A549 (cell line): ENCODE results near the gene ALDH7A1. TPM values are rescaled to one million over a fixed set of nuclear protein-coding genes. Genes with fewer than 3 reads are reported as not detected.

Experiments used
- ATAC-seq, 2 experiments: fragments of 200-7000 bp in 1 of 2; fragments of >200 bp in 1 of 2; cut with Nextera tagmentation in 1 of 2; cut with Tn5 transposase in 1 of 2; 3 replicates each; pipeline versions ENCODE4 v1.8.0 to v1.9.1; 2018 to 2020; ENCODE audit warnings: mild to moderate bottlenecking in 1 of 2, moderate library complexity in 1 of 2
- CTCF ChIA-PET: fragments of 300-600 bp; sonication (Branson Sonifier 250); formaldehyde crosslinking; extraction: SDS; loops from one replicate; lab custom pipeline; 2021; ENCODE audit warnings: antibody characterized with exemption, inconsistent platforms; lab: Yijun Ruan, JAX
- POLR2A ChIA-PET: fragments of 350-600 bp; formaldehyde crosslinking; extraction: SDS; loops from one replicate; lab custom pipeline; 2021; ENCODE audit warnings: antibody characterized with exemption, inconsistent platforms; lab: Yijun Ruan, JAX
- DNase-seq, 2 experiments: peaks; one replicate each; pipeline versions ENCODE4 v3.0.0 to v3.0.0-alpha.2; 2011 to 2016; ENCODE audit warnings: low read depth in 1 of 2, low spot score in 1 of 2
- FAIRE-seq: peaks from 2 replicates; lab custom pipeline; 2011; peaks lifted over from hg19 to GRCh38; lab: Jason Lieb, UNC
- H3K27ac ChIP-seq, 2 experiments: fragments of >200 bp; sonication (Bioruptor Twin); formaldehyde crosslinking; 3 replicates each; pipeline ENCODE4 v1.5.1; 2016 to 2017
- H3K4me1 ChIP-seq: fragments of >200 bp; sonication (Bioruptor Twin); formaldehyde crosslinking; 3 replicates; pipeline ENCODE4 v1.6.1; 2016
- H3K4me2 ChIP-seq: fragments of >200 bp; sonication (Bioruptor Twin); formaldehyde crosslinking; 3 replicates; pipeline ENCODE4 v1.6.1; 2016
- H3K4me3 ChIP-seq: fragments of >200 bp; sonication (Bioruptor Twin); formaldehyde crosslinking; 3 replicates; pipeline ENCODE4 v1.5.1; 2016
- H3K9me3 ChIP-seq: fragments of >200 bp; sonication (Bioruptor Twin); formaldehyde crosslinking; 3 replicates; pipeline ENCODE4 v1.6.1; 2016
- BCL3 ChIP-seq: fragments of >200 bp; sonication (Bioruptor Twin); formaldehyde crosslinking; IDR thresholded peaks from 3 replicates; pipeline ENCODE4 v1.6.1; 2016
- CBX8 ChIP-seq: fragments of 200-600 bp; sonication (generic); IDR thresholded peaks from 2 replicates; pipeline ENCODE4 v1.6.1; 2016
- CHD4 ChIP-seq: fragments of 200-600 bp; sonication (generic); IDR thresholded peaks from 2 replicates; pipeline ENCODE4 v1.6.1; 2016; ENCODE audit warnings: antibody characterized with exemption, mild to moderate bottlenecking, borderline replicate concordance
- EP300 ChIP-seq, 2 experiments: fragments of >200 bp; sonication (Bioruptor Twin); formaldehyde crosslinking; IDR thresholded peaks; 2 replicates in 1 of 2; 3 replicates in 1 of 2; pipeline ENCODE4 v1.6.1; 2016 to 2017
- ESRRA ChIP-seq: fragments of 150-350 bp; IDR thresholded peaks from 2 replicates; pipeline ENCODE4 v1.6.1; 2014; ENCODE audit warnings: mild to moderate bottlenecking, low read length, borderline replicate concordance
- FOSB ChIP-seq: fragments of 250-450 bp; sonication (Bioruptor Pico); IDR thresholded peaks from 2 replicates; pipeline ENCODE4 v1.5.0; 2020; ENCODE audit warnings: mild to moderate bottlenecking, moderate library complexity
- HOXB13 ChIP-seq: fragments of 250-450 bp; sonication (Bioruptor Pico); IDR thresholded peaks from 2 replicates; pipeline ENCODE4 v1.5.0; 2020; ENCODE audit warnings: low read depth, mild to moderate bottlenecking, moderate library complexity
- KDM1A ChIP-seq: fragments of 200-600 bp; sonication (generic); IDR thresholded peaks from 2 replicates; pipeline ENCODE4 v1.6.1; 2016; ENCODE audit warnings: low read depth, mild to moderate bottlenecking
- MAFK ChIP-seq: fragments of 450-650 bp; IDR thresholded peaks from 2 replicates; pipeline ENCODE4 v1.6.1; 2014; ENCODE audit not compliant: partially characterized antibody
- MAZ ChIP-seq: fragments of 150-350 bp; IDR thresholded peaks from 2 replicates; pipeline ENCODE4 v1.6.1; 2014; ENCODE audit warnings: antibody characterized with exemption, low read depth, low read length, borderline replicate concordance
- PBX3 ChIP-seq: IDR thresholded peaks from 2 replicates; pipeline ENCODE4 v1.6.1; 2012
- POLR2AphosphoS2 ChIP-seq: conservative IDR thresholded peaks from 2 replicates; pipeline ENCODE4 v1.6.1; 2012; ENCODE audit warnings: low read length, improper control_type of control experiment, inconsistent platforms
- RAD21 ChIP-seq, 2 experiments: fragments of >200 bp in 1 of 2; sonication (Bioruptor Twin) in 1 of 2; formaldehyde crosslinking in 1 of 2; IDR thresholded peaks in 1 of 2; conservative IDR thresholded peaks in 1 of 2; 2 replicates in 1 of 2; 3 replicates in 1 of 2; pipeline ENCODE4 v1.6.1; 2012 to 2018; ENCODE audit warnings: inconsistent platforms in 1 of 2
- RARB ChIP-seq: fragments of 250-450 bp; sonication (Bioruptor Pico); IDR thresholded peaks from 2 replicates; pipeline ENCODE4 v1.8.0; 2021; ENCODE audit warnings: mild to moderate bottlenecking, moderate library complexity
- RCOR1 ChIP-seq: fragments of 150-350 bp; IDR thresholded peaks from 2 replicates; pipeline ENCODE4 v1.6.1; 2014; ENCODE audit warnings: antibody characterized with exemption, low read length, low read depth
- REST ChIP-seq: fragments of 200-600 bp; sonication (generic); IDR thresholded peaks from 2 replicates; pipeline ENCODE4 v1.6.1; 2016; ENCODE audit warnings: antibody characterized with exemption, mild to moderate bottlenecking, moderate library complexity
- TP53 ChIP-seq: fragments of 250-450 bp; sonication (Bioruptor Pico); IDR thresholded peaks from 2 replicates; pipeline ENCODE4 v1.5.0; 2021; ENCODE audit warnings: mild to moderate bottlenecking, moderate library complexity
- WGBS: methylation state at CpG from one replicate; pipeline ENCODE4 v1.1.6; 2017; ENCODE audit errors: missing lambda C conversion rate; 5-methylcytosine and 5-hydroxymethylcytosine counted together
- polyA plus RNA-seq, 4 experiments: library from polyadenylated mRNA; depleted of rRNA in 3 of 4; stranded (reverse); fragments of >200 nt; fragmentation: RNase III in 1 of 4; extraction: RNeasy Plus Mini Kit Qiagen cat#74134 plus additional on column Dnase treatment in 1 of 4; gene quantifications; 2 replicates in 3 of 4; 3 replicates in 1 of 4; pipeline ENCODE4 v1.2.3, GENCODE V29; 2011 to 2017
- TF ChIP-seq, protein P1 (sequence below): IDR thresholded peaks from 2 replicates; pipeline ENCODE4 v1.6.1; 2012
- TF ChIP-seq, protein P2 (sequence below): fragments of >200 bp; sonication (Bioruptor Twin); formaldehyde crosslinking; IDR thresholded peaks from 3 replicates; pipeline ENCODE4 v1.5.1; 2016

Gene ALDH7A1
- polyA plus RNA-seq, 2 of the 4 experiments (the other 2 are of a cell fraction), result 72.4 to 99.2 TPM

- no peak overlapping the region for H3K27ac ChIP-seq
- no peak for ATAC-seq
- no peaks in the 10 kb centered on the region for H3K9me3 ChIP-seq
Measured at GRCh38 chr5:126615286-126615685, 20.3 kb upstream of the ALDH7A1 start.

More at GRCh38 chr5:126615286-126615685, 20.3 kb upstream of the ALDH7A1 start:
- no peak overlapping the region for H3K4me3 ChIP-seq
- no peak for FAIRE-seq
- no peak for TF ChIP-seq HOXB13
- no peak for TF ChIP-seq CHD4
- TF ChIP-seq MAZ, result no peak
- TF ChIP-seq RCOR1, result no peak
- TF ChIP-seq ESRRA, result no peak
- no peak for TF ChIP-seq MAFK
- no peak for TF ChIP-seq TP53
- no peak for TF ChIP-seq EP300 (IDR thresholded peaks at IDR 0.05)
- TF ChIP-seq BCL3, result no peak
- no peak for TF ChIP-seq RARB (CRISPR knock-in tag)
- TF ChIP-seq FOSB (CRISPR knock-in tag), result no peak
- TF ChIP-seq REST, result no peak
- no peak for TF ChIP-seq PBX3
- no peak for TF ChIP-seq CBX8
- TF ChIP-seq, protein P1, sequence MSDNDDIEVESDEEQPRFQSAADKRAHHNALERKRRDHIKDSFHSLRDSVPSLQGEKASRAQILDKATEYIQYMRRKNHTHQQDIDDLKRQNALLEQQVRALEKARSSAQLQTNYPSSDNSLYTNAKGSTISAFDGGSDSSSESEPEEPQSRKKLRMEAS, result no peak
- no peak for TF ChIP-seq KDM1A
- TF ChIP-seq, protein P2, sequence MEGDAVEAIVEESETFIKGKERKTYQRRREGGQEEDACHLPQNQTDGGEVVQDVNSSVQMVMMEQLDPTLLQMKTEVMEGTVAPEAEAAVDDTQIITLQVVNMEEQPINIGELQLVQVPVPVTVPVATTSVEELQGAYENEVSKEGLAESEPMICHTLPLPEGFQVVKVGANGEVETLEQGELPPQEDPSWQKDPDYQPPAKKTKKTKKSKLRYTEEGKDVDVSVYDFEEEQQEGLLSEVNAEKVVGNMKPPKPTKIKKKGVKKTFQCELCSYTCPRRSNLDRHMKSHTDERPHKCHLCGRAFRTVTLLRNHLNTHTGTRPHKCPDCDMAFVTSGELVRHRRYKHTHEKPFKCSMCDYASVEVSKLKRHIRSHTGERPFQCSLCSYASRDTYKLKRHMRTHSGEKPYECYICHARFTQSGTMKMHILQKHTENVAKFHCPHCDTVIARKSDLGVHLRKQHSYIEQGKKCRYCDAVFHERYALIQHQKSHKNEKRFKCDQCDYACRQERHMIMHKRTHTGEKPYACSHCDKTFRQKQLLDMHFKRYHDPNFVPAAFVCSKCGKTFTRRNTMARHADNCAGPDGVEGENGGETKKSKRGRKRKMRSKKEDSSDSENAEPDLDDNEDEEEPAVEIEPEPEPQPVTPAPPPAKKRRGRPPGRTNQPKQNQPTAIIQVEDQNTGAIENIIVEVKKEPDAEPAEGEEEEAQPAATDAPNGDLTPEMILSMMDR, result no peak
- no peak for TF ChIP-seq POLR2AphosphoS2
- TF ChIP-seq RAD21 (conservative IDR thresholded peaks at IDR 0.05 in 1 of 2, IDR thresholded peaks at IDR 0.05 in 1 of 2), result no peak
- ChIA-PET POLR2A (no interaction called here), CTCF (interaction anchor here (0.5 kb wide), 1 partner anchor 188 kb away, joined by 3 read pairs; no protein-coding TSS in a partner anchor)
- no peak overlapping the region for H3K4me2 ChIP-seq
- WGBS, result 79% methylated on average over 4 of the region's 4 CpGs
- no peak for DNase-seq
- no peaks in the 10 kb centered on the region; the same call in 2 of the 3 replicates for H3K4me1 ChIP-seq
